Cardiac muscle cell (in vitro differentiated cells and primary cell): ENCODE measurements around the gene FAHD1. TPM values are rescaled to one million over a fixed set of nuclear protein-coding genes. Genes with fewer than 3 reads are reported as not detected.

Experiments
- DNase-seq, 2 donors: peaks; one replicate each; pipeline versions ENCODE4 v3.0.0 to v3.0.0-alpha.2; 2010 to 2017; ENCODE audit warnings: low read depth in 1 of 2, low spot score in 1 of 2
- H3K27ac ChIP-seq: fragments of 200-600 bp; sonication (generic); 2 replicates; pipeline ENCODE4 v1.5.1; 2016
- H3K27me3 ChIP-seq: fragments of 200-600 bp; sonication (generic); 2 replicates; pipeline ENCODE4 v1.6.0; 2016; ENCODE audit warnings: control low read depth
- H3K36me3 ChIP-seq: fragments of 200-600 bp; sonication (generic); 2 replicates; pipeline ENCODE4 v1.5.1; 2016; ENCODE audit warnings: control low read depth
- H3K4me1 ChIP-seq: fragments of 200-600 bp; sonication (generic); 2 replicates; pipeline ENCODE4 v1.8.1; 2017; ENCODE audit warnings: low read depth, mild to moderate bottlenecking, mixed run types
- H3K4me3 ChIP-seq: fragments of 200-600 bp; sonication (generic); 2 replicates; pipeline ENCODE4 v1.5.1; 2016; ENCODE audit warnings: mild to moderate bottlenecking
- H3K9me3 ChIP-seq: fragments of 200-600 bp; sonication (generic); 2 replicates; pipeline ENCODE4 v1.5.1; 2017; ENCODE audit warnings: low read depth, mild to moderate bottlenecking, control low read depth
- CTCF ChIP-seq: IDR thresholded peaks from 2 replicates; pipeline ENCODE4 v1.5.1; 2012; ENCODE audit warnings: low read depth, mild to moderate bottlenecking, low read length
- polyA plus RNA-seq: library from polyadenylated mRNA; unstranded; fragments of >200 nt; fragmentation: Nextera tagmentation; extraction: Ambion mirVana; gene quantifications from 2 replicates; pipeline ENCODE4 v1.2.1, GENCODE V29; 2016
- total RNA-seq: library from RNA; depleted of rRNA; stranded (reverse); fragments of >200 nt; gene quantifications from 2 replicates; pipeline ENCODE4 v1.2.3, GENCODE V29; 2016

FAHD1 gene
- total and polyA plus RNA-seq, 2 experiments from 2014 or later: 55.3 to 73.5 TPM

DNA sequence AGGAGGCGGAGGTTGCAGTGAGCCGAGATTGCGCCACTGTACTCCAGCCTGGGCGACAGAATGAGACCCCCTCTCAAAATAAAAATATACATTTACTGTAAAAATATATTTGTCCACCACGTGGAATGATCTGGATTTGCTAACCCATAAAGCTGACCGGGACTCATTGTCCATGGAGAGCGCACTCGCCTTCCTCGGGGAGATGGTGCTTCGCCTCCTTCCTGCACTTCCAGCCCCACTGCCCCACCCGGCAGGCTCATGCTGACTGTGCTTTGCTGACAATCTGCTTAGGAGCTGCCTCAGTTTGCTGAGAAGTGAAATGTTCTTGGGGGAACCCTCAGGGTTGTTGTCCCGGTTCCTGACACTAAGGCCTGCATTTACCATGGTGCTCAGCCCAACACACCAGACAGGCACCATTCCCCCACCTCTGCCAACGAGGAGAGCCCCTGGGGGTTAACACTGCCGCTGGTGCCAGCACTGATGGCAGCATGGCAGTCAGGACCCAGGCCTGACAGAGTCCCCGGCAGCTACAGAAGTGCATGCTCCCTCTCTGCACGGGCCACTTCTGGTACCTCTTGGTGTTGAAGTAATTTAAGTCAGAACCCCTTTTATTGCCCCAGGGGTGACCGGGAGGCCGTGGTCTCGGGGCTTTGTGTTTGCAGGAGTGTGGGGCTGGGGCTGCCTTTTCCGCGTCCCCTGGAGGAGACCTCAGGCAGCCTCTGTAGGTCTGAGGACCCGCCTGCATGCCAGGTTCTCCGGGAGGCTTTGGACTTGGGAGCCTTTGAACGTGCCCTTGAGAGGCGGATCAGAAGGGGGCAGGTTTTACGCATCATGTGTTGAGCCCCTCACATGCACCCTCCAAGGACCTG is 41.8 kb upstream of the FAHD1 start:
- no peak overlapping the region for H3K4me3 ChIP-seq
- TF ChIP-seq CTCF: no peak
- no peaks in the 10 kb centered on the region for H3K9me3 ChIP-seq
- H3K4me1 ChIP-seq: no peaks in the 10 kb centered on the region
- no peak for DNase-seq
- H3K27ac ChIP-seq: no peak overlapping the region
- H3K36me3 ChIP-seq: peaks cover 6% of the 10 kb centered on the region
- no peaks in the 10 kb centered on the region for H3K27me3 ChIP-seq

GRCh38 chr16:1785846-1786170 is 41.2 kb upstream of the FAHD1 start:
- no peak overlapping the region for H3K4me3 ChIP-seq

GRCh38 chr16:1786242-1787055 is 40.6 kb upstream of the FAHD1 start:
- Histone ChIP-seq H3K36me3 (peaks cover 6% of the 10 kb centered on the region), H3K4me3 (no peak overlapping the region), H3K9me3 (no peaks in the 10 kb centered on the region), H3K27ac (no peak overlapping the region), H3K27me3 (no peaks in the 10 kb centered on the region), H3K4me1 (no peaks in the 10 kb centered on the region)
- no peak for DNase-seq
- TF ChIP-seq CTCF: no peak

More at GRCh38 chr16:1785846-1786170, 41.2 kb upstream of the FAHD1 start:
- TF ChIP-seq CTCF: no peak
- Histone ChIP-seq H3K36me3 (peaks cover 6% of the 10 kb centered on the region), H3K27me3 (no peaks in the 10 kb centered on the region), H3K4me1 (no peaks in the 10 kb centered on the region), H3K9me3 (no peaks in the 10 kb centered on the region), H3K27ac (no peak overlapping the region)
- no peak for DNase-seq

- no peak for DNase-seq
Observed at GRCh38 chr16:1787056-1787321, 40.0 kb upstream of the FAHD1 start.

More at GRCh38 chr16:1787056-1787321, 40.0 kb upstream of the FAHD1 start:
- TF ChIP-seq CTCF: no peak
- Histone ChIP-seq H3K9me3 (no peaks in the 10 kb centered on the region), H3K4me1 (no peaks in the 10 kb centered on the region), H3K27me3 (no peaks in the 10 kb centered on the region), H3K36me3 (peaks cover 6% of the 10 kb centered on the region), H3K27ac (no peak overlapping the region), H3K4me3 (no peak overlapping the region)
